Measurements from ENCODE around the gene BICDL1. TPM values are rescaled to one million over a fixed set of nuclear protein-coding genes. Genes with fewer than 3 reads are reported as not detected.

Gene BICDL1
- total RNA-seq, 2 experiments from 2014 or later = 98.5 to 100 TPM

GRCh38 chr12:120065472-120065871, 76.4 kb downstream of the BICDL1 start:
- Mint-ChIP-seq H3K36me3 (peaks cover 11% of the 10 kb centered on the region), H3K9me3 (no peaks in the 10 kb centered on the region), H3K27me3 (no peaks in the 10 kb centered on the region), H3K4me3 (no peak overlapping the region), H3K4me1 (peaks cover 2% of the 10 kb centered on the region), H3K27ac (no peak overlapping the region)
- ATAC-seq (ENCODE audit: low read depth) (no peak), DNase-seq (no peak)
- POLR2A ChIA-PET = interaction anchor here (0.6 kb wide), 1 partner anchor 62 kb away, joined by 3 read pairs; no protein-coding TSS in a partner anchor

- no peaks in the 10 kb centered on the region for H3K9me3 Mint-ChIP-seq
- peaks cover 2% of the 10 kb centered on the region for H3K4me1 Mint-ChIP-seq
- POLR2A ChIA-PET = no interaction called here
- ATAC-seq (ENCODE audit: low read depth) = no peak
- DNase-seq = no peak
- no peak overlapping the region for H3K27ac Mint-ChIP-seq
- no peak overlapping the region for H3K4me3 Mint-ChIP-seq
- H3K27me3 Mint-ChIP-seq = no peaks in the 10 kb centered on the region
- peaks cover 10% of the 10 kb centered on the region for H3K36me3 Mint-ChIP-seq
These were observed 77.3 kb downstream of the BICDL1 start for GRCh38 chr12:120066341-120066740.

- Mint-ChIP-seq H3K27ac (no peak overlapping the region), H3K36me3 (peaks cover 6% of the 10 kb centered on the region), H3K4me1 (no peaks in the 10 kb centered on the region), H3K9me3 (no peaks in the 10 kb centered on the region), H3K27me3 (no peaks in the 10 kb centered on the region), H3K4me3 (no peak overlapping the region)
- POLR2A ChIA-PET = no interaction called here
- ATAC-seq (ENCODE audit: low read depth) = no peak
- no peak for DNase-seq
These were observed 78.2 kb downstream of the BICDL1 start for GRCh38 chr12:120067084-120067869.

- DNase-seq (no peak), ATAC-seq (ENCODE audit: low read depth) (no peak)
- POLR2A ChIA-PET = no interaction called here
- H3K4me3 Mint-ChIP-seq = no peak overlapping the region
- H3K27me3 Mint-ChIP-seq = no peaks in the 10 kb centered on the region
- H3K36me3 Mint-ChIP-seq = peaks cover 9% of the 10 kb centered on the region
- no peaks in the 10 kb centered on the region for H3K9me3 Mint-ChIP-seq
- no peak overlapping the region for H3K27ac Mint-ChIP-seq
- H3K4me1 Mint-ChIP-seq = no peaks in the 10 kb centered on the region
These were observed 78.9 kb downstream of the BICDL1 start for GRCh38 chr12:120067901-120068300.

- H3K36me3 Mint-ChIP-seq = peaks cover 20% of the 10 kb centered on the region
- H3K4me1 Mint-ChIP-seq = no peaks in the 10 kb centered on the region
- POLR2A ChIA-PET = no interaction called here
- H3K4me3 Mint-ChIP-seq = no peak overlapping the region
- H3K27ac Mint-ChIP-seq = no peak overlapping the region
- no peaks in the 10 kb centered on the region for H3K9me3 Mint-ChIP-seq
- ATAC-seq (ENCODE audit: low read depth) (no peak), DNase-seq (no peak)
- H3K27me3 Mint-ChIP-seq = no peaks in the 10 kb centered on the region
These were observed 80.2 kb downstream of the BICDL1 start for GRCh38 chr12:120069278-120069677.

- POLR2A ChIA-PET = no interaction called here
- no peak for ATAC-seq (ENCODE audit: low read depth)
- Mint-ChIP-seq H3K27ac (no peak overlapping the region), H3K9me3 (no peaks in the 10 kb centered on the region), H3K4me1 (peaks cover 7% of the 10 kb centered on the region), H3K4me3 (no peak overlapping the region), H3K27me3 (no peaks in the 10 kb centered on the region), H3K36me3 (peaks cover 22% of the 10 kb centered on the region)
- DNase-seq = no peak
These were observed 82.5 kb downstream of the BICDL1 start for GRCh38 chr12:120071493-120072020.

- Mint-ChIP-seq H3K36me3 (peaks cover 25% of the 10 kb centered on the region), H3K4me3 (no peak overlapping the region), H3K4me1 (peaks cover 7% of the 10 kb centered on the region), H3K27ac (no peak overlapping the region), H3K27me3 (no peaks in the 10 kb centered on the region), H3K9me3 (no peaks in the 10 kb centered on the region)
- ATAC-seq (ENCODE audit: low read depth) = no peak
- POLR2A ChIA-PET = no interaction called here
- DNase-seq = no peak
These were observed 83.6 kb downstream of the BICDL1 start for GRCh38 chr12:120072472-120073249.

- POLR2A ChIA-PET = interaction anchor here (0.6 kb wide), 1 partner anchor 227 kb away, joined by 4 read pairs; the partner anchor contains the start of gene SIRT4
- Mint-ChIP-seq H3K27me3 (no peaks in the 10 kb centered on the region), H3K27ac (peak overlapping the region; percentile 70), H3K9me3 (no peaks in the 10 kb centered on the region), H3K36me3 (peaks cover 30% of the 10 kb centered on the region), H3K4me1 (peaks cover 13% of the 10 kb centered on the region), H3K4me3 (no peak overlapping the region)
- DNase-seq (no peak), ATAC-seq (ENCODE audit: low read depth) (peak; percentile 44)
These were observed 86.1 kb downstream of the BICDL1 start for GRCh38 chr12:120075034-120075616.

GRCh38 chr12:120076651-120077050, 87.6 kb downstream of the BICDL1 start:
- ATAC-seq (ENCODE audit: low read depth) (no peak), DNase-seq (no peak)
- H3K36me3 Mint-ChIP-seq = peaks cover 30% of the 10 kb centered on the region
- POLR2A ChIA-PET = no interaction called here
- H3K4me3 Mint-ChIP-seq = no peak overlapping the region
- no peaks in the 10 kb centered on the region for H3K9me3 Mint-ChIP-seq
- H3K27me3 Mint-ChIP-seq = no peaks in the 10 kb centered on the region
- peaks cover 13% of the 10 kb centered on the region for H3K4me1 Mint-ChIP-seq
- H3K27ac Mint-ChIP-seq = no peak overlapping the region

GRCh38 chr12:120077260-120077659, 88.2 kb downstream of the BICDL1 start:
- Mint-ChIP-seq H3K4me1 (peaks cover 13% of the 10 kb centered on the region), H3K27me3 (no peaks in the 10 kb centered on the region), H3K36me3 (peaks cover 35% of the 10 kb centered on the region), H3K4me3 (no peak overlapping the region), H3K27ac (no peak overlapping the region), H3K9me3 (no peaks in the 10 kb centered on the region)
- POLR2A ChIA-PET = no interaction called here
- ATAC-seq (ENCODE audit: low read depth) (no peak), DNase-seq (no peak)

- peaks cover 13% of the 10 kb centered on the region for H3K4me1 Mint-ChIP-seq
- H3K27me3 Mint-ChIP-seq = no peaks in the 10 kb centered on the region
- DNase-seq (no peak), ATAC-seq (ENCODE audit: low read depth) (peak; percentile 65)
- peaks cover 23% of the 10 kb centered on the region for H3K36me3 Mint-ChIP-seq
- POLR2A ChIA-PET = interaction anchor here (0.9 kb wide), 1 partner anchor 38 kb away, joined by 3 read pairs; the partner anchor contains the start of gene RAB35
- H3K4me3 Mint-ChIP-seq = no peak overlapping the region
- H3K27ac Mint-ChIP-seq = no peak overlapping the region
- no peaks in the 10 kb centered on the region for H3K9me3 Mint-ChIP-seq
These were observed 89.8 kb downstream of the BICDL1 start for GRCh38 chr12:120078868-120079267.

GRCh38 chr12:120079411-120080400, 90.7 kb downstream of the BICDL1 start:
- Mint-ChIP-seq H3K36me3 (peaks cover 22% of the 10 kb centered on the region), H3K4me1 (peaks cover 11% of the 10 kb centered on the region), H3K27ac (no peak overlapping the region)

More at GRCh38 chr12:120079411-120080400, 90.7 kb downstream of the BICDL1 start:
- Mint-ChIP-seq H3K4me3 (no peak overlapping the region), H3K27me3 (no peaks in the 10 kb centered on the region), H3K9me3 (no peaks in the 10 kb centered on the region)
- DNase-seq (no peak), ATAC-seq (ENCODE audit: low read depth) (no peak)
- POLR2A ChIA-PET = interaction anchor here (0.9 kb wide), 1 partner anchor 37 kb away, joined by 3 read pairs; the partner anchor contains the start of gene RAB35
